HG03064 (cell line): Measurements from ENCODE around the gene IFT88.

ENCODE experiments used
- ATAC-seq: cut with Tn5 transposase; IDR thresholded peaks from one replicate; pipeline ENCODE4 v1.9.1; 2021; ENCODE audit warnings: low read depth; ENCODE audit not compliant: unreplicated experiment

The IFT88 gene

GRCh38 chr13:20684041-20684440 lies 117.1 kb downstream of the IFT88 start:
- no peak for ATAC-seq

- no peak for ATAC-seq
Measured at GRCh38 chr13:20684546-20684945, 117.6 kb downstream of the IFT88 start.

GRCh38 chr13:20685092-20685491 lies 118.1 kb downstream of the IFT88 start:
- no peak for ATAC-seq

- ATAC-seq, result no peak
Measured at GRCh38 chr13:20686167-20686566, 119.2 kb downstream of the IFT88 start.

GRCh38 chr13:20686863-20687579 lies 120.1 kb downstream of the IFT88 start:
- ATAC-seq, result no peak

GRCh38 chr13:20689291-20689690 lies 122.3 kb downstream of the IFT88 start:
- no peak for ATAC-seq

GRCh38 chr13:20691616-20692015 lies 124.7 kb downstream of the IFT88 start:
- ATAC-seq, result no peak

- ATAC-seq, result no peak
Measured at GRCh38 chr13:20696073-20696472, 129.1 kb downstream of the IFT88 start.

- ATAC-seq, result no peak
Measured at GRCh38 chr13:20699715-20700114, 132.8 kb downstream of the IFT88 start.

GRCh38 chr13:20700288-20700687 lies 133.3 kb downstream of the IFT88 start:
- ATAC-seq, result no peak

GRCh38 chr13:20701461-20701860 lies 134.5 kb downstream of the IFT88 start:
- ATAC-seq, result no peak

- no peak for ATAC-seq
Measured at GRCh38 chr13:20702530-20702914, 135.6 kb downstream of the IFT88 start.

GRCh38 chr13:20702915-20703779 lies 136.2 kb downstream of the IFT88 start, which contains the start of gene IL17D:
IL17D (plus strand) TSS chr13:20703699; CDS start chr13:20704002, 303 bp downstream.
- ATAC-seq, result peak; percentile 12

GRCh38 chr13:20703780-20704458 lies 137.0 kb downstream of the IFT88 start:
- ATAC-seq, result peak; percentile 85

GRCh38 chr13:20704459-20705069 lies 137.6 kb downstream of the IFT88 start:
- no peak for ATAC-seq

- ATAC-seq, result no peak
Measured at GRCh38 chr13:20706661-20707060, 139.7 kb downstream of the IFT88 start.

GRCh38 chr13:20708216-20708615 lies 141.3 kb downstream of the IFT88 start:
- ATAC-seq, result no peak

- no peak for ATAC-seq
Measured at GRCh38 chr13:20709369-20709768, 142.4 kb downstream of the IFT88 start.

- ATAC-seq, result no peak
Measured at GRCh38 chr13:20709782-20710181, 142.8 kb downstream of the IFT88 start.

GRCh38 chr13:20711301-20712044 lies 144.5 kb downstream of the IFT88 start:
- no peak for ATAC-seq
